Diencephalon (tissue), 1 donor: ENCODE measurements around the gene ALKBH6. TPM values are rescaled to one million over a fixed set of nuclear protein-coding genes. Genes with fewer than 3 reads are reported as not detected.

Experiments used
- total RNA-seq: library from RNA; depleted of rRNA; stranded (reverse); fragments of >200 nt; gene quantifications from one replicate; pipeline ENCODE4 v1.2.3, GENCODE V29; 2014

The ALKBH6 gene
- total RNA-seq: 13.6 TPM

DNA sequence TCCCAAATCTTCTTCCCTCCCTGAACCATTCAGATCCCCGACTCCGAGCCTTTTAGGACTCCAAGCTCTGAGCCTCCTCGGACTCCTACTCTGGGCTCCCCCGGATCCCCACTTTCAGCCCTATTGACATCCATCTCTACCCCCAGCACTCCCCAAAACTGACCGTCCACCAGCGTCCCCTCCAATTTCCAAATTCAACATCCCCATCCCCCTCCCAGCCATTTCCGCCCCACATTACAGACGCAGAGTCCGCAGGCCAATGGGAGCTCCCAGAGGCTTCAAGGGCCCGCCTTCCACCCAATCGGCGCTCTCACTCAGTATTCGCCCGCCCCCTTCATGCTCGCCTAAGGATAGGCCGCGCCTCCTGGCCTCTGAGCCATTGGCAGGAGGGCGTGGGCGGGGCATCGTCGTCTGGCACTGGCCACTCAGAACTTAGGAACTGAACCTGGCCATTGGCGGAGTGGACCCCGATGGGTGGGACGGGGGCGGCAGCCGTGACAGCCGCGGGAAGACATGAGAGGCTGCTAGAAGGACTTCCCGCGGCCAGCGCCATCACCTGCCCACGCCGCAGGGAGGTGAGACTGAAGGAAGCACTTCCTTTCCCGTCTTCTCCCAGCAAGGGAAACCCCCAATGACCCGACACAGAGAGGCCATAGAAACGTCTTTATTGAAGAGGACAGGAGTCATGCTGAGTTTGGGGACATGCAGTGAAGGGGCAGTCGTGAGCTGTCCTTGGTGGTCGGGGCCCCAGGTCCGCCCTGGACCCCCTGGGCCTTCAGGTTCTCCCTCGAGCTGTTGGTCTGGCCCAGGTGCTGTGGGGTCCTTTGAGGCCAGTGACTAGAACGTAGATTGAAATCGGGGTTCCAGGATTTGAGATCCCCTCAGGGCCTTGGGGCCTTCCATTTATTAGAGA lies at the start of gene ALKBH6:
ALKBH6 (minus strand) TSS at position 202 of the 913 bp plus-strand sequence. CDS start 816 bp downstream, outside the sequence.

DNA sequence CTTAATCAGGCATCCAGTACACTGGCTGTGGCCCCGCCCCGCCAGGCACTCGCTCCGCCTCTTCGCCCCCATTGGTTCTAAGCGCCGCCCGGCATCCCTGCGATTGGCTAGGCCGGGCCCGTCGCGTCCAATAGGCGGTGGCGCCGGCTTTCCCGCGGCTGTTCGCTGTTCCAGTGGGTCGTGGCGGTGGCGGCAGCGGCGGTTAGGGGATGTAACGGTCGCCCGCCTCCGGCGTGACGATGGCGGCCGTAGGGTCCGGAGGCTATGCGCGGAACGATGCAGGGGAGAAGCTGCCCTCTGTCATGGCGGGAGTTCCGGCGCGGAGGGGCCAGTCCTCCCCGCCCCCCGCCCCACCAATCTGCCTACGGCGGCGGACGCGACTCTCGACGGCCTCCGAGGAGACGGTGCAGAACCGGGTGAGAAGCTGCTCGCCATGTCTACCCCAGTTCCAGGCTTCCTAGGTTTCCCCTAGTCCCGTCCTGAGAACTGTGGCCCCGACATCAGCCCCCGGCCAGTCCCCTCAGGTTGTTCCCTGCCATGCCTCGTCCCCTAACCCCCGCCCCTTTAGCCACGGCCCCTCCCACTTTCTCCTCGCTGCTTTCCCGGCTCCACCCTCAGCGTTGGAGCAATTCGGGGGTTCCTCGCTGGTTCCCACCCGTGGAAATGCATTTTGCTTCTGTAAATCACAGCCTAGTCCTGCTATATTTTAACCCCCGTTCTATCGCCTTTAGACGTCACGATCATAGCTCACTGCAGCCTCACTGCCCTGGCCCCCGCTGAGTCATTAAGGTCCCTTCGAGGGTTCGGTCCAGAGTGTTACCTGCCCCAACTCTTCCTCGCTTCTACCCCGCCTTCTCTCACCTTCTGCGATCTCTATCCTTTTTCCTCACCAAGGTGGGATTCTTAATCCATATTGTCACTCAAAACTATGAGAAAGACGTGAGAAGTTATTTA lies 41.0 kb upstream of the ALKBH6 start, which contains the start of gene WDR62:
WDR62 (plus strand) TSS at position 165 of the 954 bp plus-strand sequence; CDS start at position 240, 75 bp downstream.

DNA sequence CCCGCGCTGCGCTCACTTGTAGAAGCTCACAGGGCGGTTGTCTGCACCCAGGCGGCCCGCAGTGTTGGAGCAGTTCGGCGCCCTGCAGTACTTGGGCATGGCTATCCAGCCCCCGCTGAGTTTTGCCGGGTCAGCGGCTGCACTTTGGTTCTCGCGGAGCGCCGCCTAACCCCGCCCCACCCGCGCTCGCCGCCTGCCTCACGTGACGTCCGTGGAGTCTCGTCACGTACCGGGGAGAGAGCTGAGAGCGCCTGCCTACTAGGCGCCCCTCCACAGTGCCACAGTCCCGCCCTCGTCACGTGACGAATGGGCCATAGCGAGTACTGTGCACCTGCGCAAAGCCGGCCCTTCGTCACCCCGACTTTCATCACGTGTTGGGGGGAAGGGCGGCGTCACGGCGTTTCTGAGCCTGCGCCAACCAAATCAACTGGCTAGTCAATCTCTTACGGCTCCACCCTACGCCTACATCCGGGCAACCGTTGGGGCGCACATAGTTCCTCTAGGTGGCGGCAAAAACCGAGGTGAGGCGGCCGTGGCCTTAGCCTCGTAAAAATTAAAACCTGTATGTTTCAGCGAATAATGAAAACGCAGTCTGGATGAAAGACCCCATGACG lies 40.2 kb upstream of the ALKBH6 start, which contains the start of gene THAP8:
THAP8 (minus strand) TSS at position 167 of the 614 bp plus-strand sequence; CDS start at position 99, 68 bp downstream.

DNA sequence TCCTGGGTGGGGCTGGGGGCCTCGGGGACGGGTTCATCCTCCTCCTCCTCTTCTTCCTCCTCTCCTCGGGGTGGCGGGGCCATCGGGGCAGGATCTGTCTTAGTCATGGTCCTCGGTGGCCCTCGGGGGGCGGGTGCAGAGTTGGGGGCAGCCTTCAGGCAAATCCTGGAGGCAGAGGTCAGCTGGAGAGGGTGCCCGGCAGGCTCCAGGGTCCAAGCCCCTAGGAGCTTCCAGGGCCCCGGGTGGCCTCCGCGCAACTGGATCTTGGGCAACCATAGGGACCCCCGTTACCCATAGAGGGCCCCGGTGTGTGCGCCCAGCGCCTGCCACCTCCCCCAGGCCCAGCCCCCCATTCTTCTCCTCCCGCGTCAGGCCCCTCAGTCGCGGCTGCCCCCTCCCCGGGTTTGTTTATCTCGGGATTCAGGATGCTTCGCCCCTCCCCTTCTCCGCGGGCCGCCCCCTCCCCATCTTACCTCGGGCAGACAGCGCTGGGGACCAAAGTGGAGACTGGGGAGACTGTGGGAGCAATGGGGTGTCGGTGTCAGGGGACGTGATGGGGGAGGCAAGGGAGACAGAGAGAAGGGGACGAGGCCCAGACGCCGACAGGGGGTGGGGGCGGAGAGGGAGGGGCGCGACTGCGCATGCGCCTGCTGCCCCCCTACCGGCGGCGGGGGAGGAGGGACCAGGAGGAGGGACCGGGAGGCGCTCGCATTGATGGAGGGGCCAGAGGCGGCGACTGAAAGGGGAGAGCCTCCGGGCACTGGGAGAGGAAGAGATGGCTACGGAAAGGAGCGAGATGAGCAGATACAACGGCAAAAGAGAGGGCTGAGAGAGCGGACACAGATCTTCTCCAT lies 18.5 kb upstream of the ALKBH6 start, which contains the start of gene CLIP3:
CLIP3 (minus strand) TSS at position 623 of the 854 bp plus-strand sequence; CDS start at position 107, 516 bp downstream.

DNA sequence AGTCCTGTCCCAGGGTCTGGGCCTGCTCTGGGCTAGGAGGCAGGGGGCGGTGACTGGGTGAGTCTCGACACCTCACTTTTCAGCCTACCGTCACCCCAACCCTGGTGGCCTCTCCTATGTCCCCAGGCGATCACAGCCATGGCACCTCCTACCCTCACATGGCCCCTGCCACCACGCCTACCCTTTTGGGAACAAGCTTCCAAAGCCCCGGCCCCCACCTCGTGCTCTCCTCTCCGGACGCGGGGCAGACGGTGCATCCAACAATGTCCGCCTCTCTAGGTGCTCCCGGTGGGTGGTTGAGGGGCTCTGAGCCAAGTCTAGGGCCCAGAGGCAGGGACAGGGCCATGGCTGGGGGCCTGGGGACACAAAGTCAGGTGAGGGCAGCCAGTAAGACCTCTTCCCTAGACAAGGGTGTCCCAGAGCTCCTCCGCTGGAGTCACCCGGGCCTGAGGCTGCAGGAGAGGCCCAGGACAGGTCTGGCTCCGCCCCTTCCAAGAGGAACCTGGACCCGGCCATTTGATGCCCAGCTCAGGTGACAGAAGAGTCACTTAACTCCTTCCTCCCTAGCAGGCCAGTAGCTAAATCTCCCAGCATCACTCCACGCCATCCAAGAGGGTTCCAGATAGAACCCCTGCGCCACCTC lies 5.6 kb downstream of the ALKBH6 start, which contains the start of gene SYNE4:
SYNE4 (minus strand) TSS at position 478 of the 643 bp plus-strand sequence; CDS start at position 346, 132 bp downstream.

DNA sequence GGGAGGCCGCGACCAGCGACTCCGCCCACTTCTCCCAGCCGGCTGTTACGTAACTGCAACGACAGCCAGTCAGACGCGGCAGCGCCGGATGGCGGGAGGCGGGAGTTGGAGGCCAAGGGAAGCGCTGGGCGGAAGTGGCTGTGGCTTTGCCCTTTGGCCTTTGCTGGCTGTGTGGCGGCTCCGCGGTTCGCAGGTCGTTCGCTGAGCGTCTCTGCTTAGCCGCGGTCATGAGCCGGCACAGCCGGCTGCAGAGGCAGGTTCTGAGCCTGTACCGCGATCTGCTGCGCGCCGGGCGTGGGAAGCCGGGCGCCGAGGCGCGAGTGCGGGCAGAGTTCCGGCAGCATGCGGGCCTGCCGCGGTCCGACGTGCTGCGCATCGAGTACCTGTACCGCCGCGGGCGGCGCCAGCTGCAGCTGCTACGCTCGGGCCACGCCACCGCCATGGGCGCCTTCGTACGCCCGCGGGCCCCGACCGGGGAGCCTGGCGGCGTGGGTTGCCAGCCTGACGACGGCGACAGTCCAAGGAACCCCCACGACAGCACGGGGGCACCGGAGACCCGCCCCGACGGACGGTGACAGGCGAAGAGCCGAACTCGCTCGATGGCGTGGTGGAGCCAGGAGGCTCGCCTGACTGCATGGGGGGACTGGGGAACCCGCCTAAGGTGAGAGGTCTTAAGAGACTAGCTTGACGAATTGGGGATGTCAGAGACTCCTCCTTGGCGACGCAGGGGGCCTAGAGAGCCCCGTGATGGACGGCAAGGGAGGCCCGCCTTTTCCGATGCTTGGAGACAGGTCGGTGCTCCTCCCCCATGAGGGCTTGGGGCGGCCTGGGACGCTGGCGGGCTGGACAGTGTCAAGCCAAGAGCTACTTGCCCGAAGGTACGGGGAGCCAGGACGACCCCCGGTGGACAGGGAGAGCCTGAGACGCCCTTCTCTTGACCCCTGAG lies 18.7 kb downstream of the ALKBH6 start, which contains the start of gene SDHAF1:
SDHAF1 (plus strand) TSS at position 141 of the 946 bp plus-strand sequence; CDS start at position 228, 87 bp downstream.

Other genes with a start within 250 kb of the ALKBH6 start
- 68.0 TPM for gene ARHGAP33, start 238.6 kb downstream of the ALKBH6 start, total RNA-seq
- not detected for gene PRODH2, start 201.4 kb downstream of the ALKBH6 start, total RNA-seq
- gene NPHS1, start 161.7 kb downstream of the ALKBH6 start, total RNA-seq: 0.46 TPM
- gene KIRREL2, start 157.3 kb downstream of the ALKBH6 start, total RNA-seq: 1.8 TPM
- gene APLP1, start 145.6 kb downstream of the ALKBH6 start, total RNA-seq: 328 TPM
- gene NFKBID, start 113.7 kb downstream of the ALKBH6 start, total RNA-seq: 2.8 TPM
- gene HCST, start 111.7 kb downstream of the ALKBH6 start, total RNA-seq: 0.92 TPM
- gene TYROBP, start 105.9 kb downstream of the ALKBH6 start, total RNA-seq: 5.5 TPM
- gene LRFN3, start 77.8 kb downstream of the ALKBH6 start, total RNA-seq: 21.2 TPM
- 17.3 TPM for gene SDHAF1, start 19.0 kb downstream of the ALKBH6 start, total RNA-seq
- gene SYNE4, start 5.4 kb downstream of the ALKBH6 start, total RNA-seq: 1.6 TPM
- 42.4 TPM for gene CLIP3, start 18.7 kb upstream of the ALKBH6 start, total RNA-seq
- gene THAP8, start 40.1 kb upstream of the ALKBH6 start, total RNA-seq: 4.8 TPM
- 2.3 TPM for gene WDR62, start 40.7 kb upstream of the ALKBH6 start, total RNA-seq
- gene OVOL3, start 96.9 kb upstream of the ALKBH6 start, total RNA-seq: not detected
- gene POLR2I, start 100.7 kb upstream of the ALKBH6 start, total RNA-seq: 104 TPM
- gene TBCB, start 101.3 kb upstream of the ALKBH6 start, total RNA-seq: 289 TPM
- 138 TPM for gene CAPNS1, start 125.9 kb upstream of the ALKBH6 start, total RNA-seq
- 2.3 TPM for gene COX7A1, start 138.2 kb upstream of the ALKBH6 start, total RNA-seq
- 11.1 TPM for gene ZNF565, start 200.5 kb upstream of the ALKBH6 start, total RNA-seq
- gene ZNF146, start 200.9 kb upstream of the ALKBH6 start, total RNA-seq: 65.5 TPM